Endothelial cell of umbilical vein (primary cell): Measurements from ENCODE around the gene SAXO1. TPM values are rescaled to one million over a fixed set of nuclear protein-coding genes. Genes with fewer than 3 reads are reported as not detected.

Experiments used
- BruUV-seq: library from RNA; stranded (reverse); fragments of 400-500 nt; replicated peaks from 2 replicates; lab custom pipeline; 2021; lab: Mats Ljungman, UMichigan
- CTCF ChIA-PET: fragments of 300-600, 350-600 bp; sonication (Branson Sonifier 250); formaldehyde crosslinking; loops from one replicate; lab custom pipeline; 2021; ENCODE audit warnings: antibody characterized with exemption, inconsistent platforms; lab: Charles Lee
- POLR2A ChIA-PET: fragments of 300-600, 350-600 bp; sonication (Branson Sonifier 250); formaldehyde crosslinking; loops from one replicate; lab custom pipeline; 2021; ENCODE audit warnings: antibody characterized with exemption, inconsistent platforms; lab: Charles Lee
- DNase-seq: peaks from one replicate; pipeline ENCODE4 v3.0.0-alpha.2; 2011; ENCODE audit warnings: low read depth, low spot score
- FAIRE-seq: peaks from 2 replicates; lab custom pipeline; 2011; peaks lifted over from hg19 to GRCh38; lab: Jason Lieb, UNC
- H2AFZ ChIP-seq: 2 replicates; pipeline ENCODE4 v1.6.0; 2012; ENCODE audit warnings: low read depth, low read length, control low read depth, inconsistent platforms
- H3K27ac ChIP-seq: 2 replicates; pipeline ENCODE4 v1.5.1; 2011; ENCODE audit warnings: low read depth, mild to moderate bottlenecking, control low read depth, low read length, moderate library complexity; ENCODE audit not compliant: insufficient read depth
- H3K27me3 ChIP-seq, 2 experiments: 2 replicates each; pipeline versions ENCODE4 v1.6.0 to v1.6.1; 2011; ENCODE audit warnings: low read length in 2 of 2, mixed read lengths in 1 of 2; ENCODE audit not compliant: control insufficient read depth in 2 of 2, insufficient read depth in 2 of 2
- H3K36me3 ChIP-seq, 2 experiments: 2 replicates in 1 of 2; 3 replicates in 1 of 2; pipeline ENCODE4 v1.5.1; 2011; ENCODE audit warnings: low read length in 2 of 2, mild to moderate bottlenecking in 1 of 2, moderate library complexity in 1 of 2; ENCODE audit not compliant: control insufficient read depth in 2 of 2, insufficient read depth in 2 of 2; ENCODE audit errors: extremely low read depth in 1 of 2
- H3K4me1 ChIP-seq: 3 replicates; pipeline ENCODE4 v1.5.1; 2011; ENCODE audit warnings: mild to moderate bottlenecking, low read length; ENCODE audit not compliant: control insufficient read depth, insufficient read depth; ENCODE audit errors: extremely low read depth
- H3K4me2 ChIP-seq: 2 replicates; pipeline ENCODE4 v1.6.1; 2011; ENCODE audit warnings: low read length, control low read depth, mixed read lengths; ENCODE audit not compliant: insufficient read depth
- H3K4me3 ChIP-seq, 3 experiments: fragments of 200-600 bp in 1 of 3; sonication (generic), shearing (Covaris generic) in 1 of 3; replicated peaks in 1 of 3; 2 replicates each; pipeline ENCODE4 v1.5.1; 2011 to 2016; ENCODE audit warnings: control low read depth in 3 of 3, low read length in 3 of 3, mild to moderate bottlenecking in 2 of 3, inconsistent platforms in 1 of 3, low read depth in 1 of 3, moderate library complexity in 1 of 3; ENCODE audit not compliant: insufficient read depth in 1 of 3
- H3K79me2 ChIP-seq: 2 replicates; pipeline ENCODE4 v1.6.0; 2012; ENCODE audit warnings: low read length, inconsistent platforms; ENCODE audit not compliant: control insufficient read depth, insufficient read depth
- H3K9ac ChIP-seq: replicated peaks from 2 replicates; pipeline ENCODE3; 2011; ENCODE audit warnings: low read length, control low read depth; ENCODE audit not compliant: insufficient read depth; ENCODE audit errors: extremely low read depth
- H3K9me1 ChIP-seq: replicated peaks from 3 replicates; pipeline ENCODE4 v1.6.0; 2011; ENCODE audit warnings: mild to moderate bottlenecking, low read length; ENCODE audit not compliant: control insufficient read depth, insufficient read depth; ENCODE audit errors: extremely low read depth
- H3K9me3 ChIP-seq: replicated peaks from 2 replicates; pipeline ENCODE4 v1.5.1; 2012; ENCODE audit warnings: low read length, inconsistent platforms; ENCODE audit not compliant: control insufficient read depth, insufficient read depth
- H4K20me1 ChIP-seq: replicated peaks from 2 replicates; pipeline ENCODE3; 2011; ENCODE audit warnings: mild to moderate bottlenecking, low read length; ENCODE audit not compliant: control insufficient read depth, insufficient read depth; ENCODE audit errors: extremely low read depth
- CTCF ChIP-seq, 2 donors: IDR thresholded peaks; 1 replicate in 1 of 2; 2 replicates in 1 of 2; pipeline ENCODE4 v1.5.1; 2011; ENCODE audit warnings: low read length in 2 of 2, mild to moderate bottlenecking in 2 of 2, moderate library complexity in 2 of 2, control low read depth in 1 of 2, inconsistent platforms in 1 of 2, low read depth in 1 of 2; ENCODE audit not compliant: insufficient read depth in 1 of 2; ENCODE audit errors: extremely low read depth in 1 of 2
- EZH2 ChIP-seq: IDR thresholded peaks from 2 replicates; pipeline ENCODE4 v1.6.1; 2012; ENCODE audit warnings: borderline replicate concordance, low read depth, mild to moderate bottlenecking, moderate library complexity, low read length, inconsistent platforms; ENCODE audit not compliant: severe bottlenecking
- FOS ChIP-seq: IDR thresholded peaks from 2 replicates; pipeline ENCODE4 v1.6.1; 2011; ENCODE audit warnings: mild to moderate bottlenecking, low read length, moderate library complexity, borderline replicate concordance; ENCODE audit not compliant: insufficient read depth
- GATA2 ChIP-seq: IDR thresholded peaks from 2 replicates; pipeline ENCODE4 v1.7.0; 2011; ENCODE audit warnings: low read depth, mild to moderate bottlenecking, moderate library complexity, mixed read lengths, low read length; ENCODE audit not compliant: insufficient read length, insufficient read depth
- JUN ChIP-seq: IDR thresholded peaks from 2 replicates; pipeline ENCODE4 v1.6.1; 2011; ENCODE audit warnings: borderline replicate concordance, low read depth; ENCODE audit not compliant: insufficient read length, insufficient read depth
- MYC ChIP-seq: IDR thresholded peaks from one replicate; pipeline ENCODE4 v1.6.1; 2011; ENCODE audit warnings: mild to moderate bottlenecking, low read depth, low read length
- POLR2A ChIP-seq: IDR thresholded peaks from 2 replicates; pipeline ENCODE4 v1.6.1; 2012; ENCODE audit warnings: low read depth, mild to moderate bottlenecking, control low read depth, low read length
- POLR2AphosphoS5 ChIP-seq: IDR thresholded peaks from 2 replicates; pipeline ENCODE4 v1.6.1; 2012; ENCODE audit warnings: low read depth, mild to moderate bottlenecking, control low read depth, low read length, moderate library complexity; ENCODE audit not compliant: insufficient read depth
- dilution Hi-C: fragments of 300-500 bp; cut with MboI; formaldehyde crosslinking; loops from one replicate; pipeline ENCODE4 v1.15.0; 2019; ENCODE audit warnings: low sequenced_read_pairs; ENCODE audit not compliant: extremely low pct_ligation_motif_present
- intact Hi-C: fragments of 100-400 bp; cut with micrococcal nuclease; formaldehyde crosslinking; loops from one replicate; pipeline ENCODE4 v1.10.0; 2022
- polyA plus RNA-seq, 4 experiments: library from polyadenylated mRNA; depleted of rRNA in 3 of 4; stranded (reverse) in 3 of 4; unstranded in 1 of 4; fragments of >200 nt; gene quantifications; 2 replicates each; pipeline versions ENCODE4 v1.2.1 to v1.2.3, GENCODE V29; 2011 to 2012; ENCODE audit warnings: missing spikeins in 1 of 4
- total RNA-seq: library from RNA; stranded (reverse); gene quantifications from 2 replicates; pipeline ENCODE4 v1.2.3, GENCODE V29; 2021
- TF ChIP-seq, protein P1 (sequence below): IDR thresholded peaks from 2 replicates; pipeline ENCODE4 v1.6.1; 2011; ENCODE audit not compliant: insufficient read depth, insufficient read length

Gene SAXO1
- total and polyA plus RNA-seq, 2 donors (not counting 3 experiments of a cell fraction or from before 2014, with no cell fraction given) = not detected

DNA sequence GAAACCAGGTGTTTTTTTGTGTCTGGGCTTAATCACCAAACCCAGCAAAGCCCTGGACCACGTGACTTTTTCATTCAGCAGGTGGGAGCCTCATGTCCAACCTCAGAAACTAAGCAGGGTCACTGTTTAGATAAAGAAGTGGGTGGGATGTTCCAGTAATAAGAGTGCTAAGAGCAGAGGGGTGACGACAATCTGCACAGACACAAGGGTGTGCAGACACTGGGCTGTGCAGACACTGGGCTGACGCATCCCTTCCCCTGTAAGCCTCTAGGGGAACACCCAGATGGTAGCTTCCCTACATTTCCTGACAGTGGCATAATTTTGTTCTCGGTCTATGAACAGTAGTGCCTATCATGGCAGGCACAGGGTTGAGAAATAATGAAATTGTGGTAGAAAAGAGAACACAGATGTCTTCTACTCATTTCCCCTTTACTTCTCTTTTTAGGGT is 85.1 kb downstream of the SAXO1 start:
- DNase-seq = no peak
- Histone ChIP-seq H3K4me1 (peaks cover 3% of the 10 kb centered on the region), H3K9ac (no peak overlapping the region), H4K20me1 (no peaks in the 10 kb centered on the region), H3K27ac (no peak overlapping the region), H3K4me2 (no peak overlapping the region), H3K79me2 (no peaks in the 10 kb centered on the region), H3K27me3 (peaks cover 6% of the 10 kb centered on the region in 2 experiments), H3K36me3 (no peaks in the 10 kb centered on the region), H3K9me3 (no peaks in the 10 kb centered on the region), H3K4me3 (no peak overlapping the region), H3K9me1 (no peaks in the 10 kb centered on the region), H2AFZ (no peak overlapping the region)
- FAIRE-seq = no peak
- POLR2A ChIA-PET = no interaction called here
- BruUV-seq = no TSS peak
- TF ChIP-seq JUN (no peak), MYC (no peak), FOS (no peak), GATA2 (no peak), POLR2AphosphoS5 (no peak), EZH2 (no peak), CTCF (IDR thresholded peaks at IDR 0.05; ENCODE audit: extremely low read depth in 1 of 2, insufficient read depth in 1 of 2, low read depth in 1 of 2, low read length in 2 of 2) (no peak), POLR2A (no peak)
- TF ChIP-seq, protein P1, sequence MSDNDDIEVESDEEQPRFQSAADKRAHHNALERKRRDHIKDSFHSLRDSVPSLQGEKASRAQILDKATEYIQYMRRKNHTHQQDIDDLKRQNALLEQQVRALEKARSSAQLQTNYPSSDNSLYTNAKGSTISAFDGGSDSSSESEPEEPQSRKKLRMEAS = no peak
- dilution Hi-C loops = no loop called here
- intact Hi-C loops = no loop called here
- CTCF ChIA-PET = no interaction called here
